GM21723 (cell line): ENCODE data around the gene CXCL8.

Experiments
- ATAC-seq: cut with Tn5 transposase; IDR thresholded peaks from one replicate; pipeline ENCODE4 v1.9.1; 2021; ENCODE audit warnings: mild to moderate bottlenecking, moderate library complexity; ENCODE audit not compliant: unreplicated experiment

The CXCL8 gene

GRCh38 chr4:73788411-73788810 is 48.0 kb downstream of the CXCL8 start:
- no peak for ATAC-seq
